Measurements from ENCODE around the gene NDUFB10. TPM values are rescaled to one million over a fixed set of nuclear protein-coding genes. Genes with fewer than 3 reads are reported as not detected.
A peak's percentile ranks its signal among the peaks of the same experiment; 100 is the strongest.

NDUFB10 gene
- total RNA-seq, 2 experiments from 2014 or later = 131 to 138 TPM

DNA sequence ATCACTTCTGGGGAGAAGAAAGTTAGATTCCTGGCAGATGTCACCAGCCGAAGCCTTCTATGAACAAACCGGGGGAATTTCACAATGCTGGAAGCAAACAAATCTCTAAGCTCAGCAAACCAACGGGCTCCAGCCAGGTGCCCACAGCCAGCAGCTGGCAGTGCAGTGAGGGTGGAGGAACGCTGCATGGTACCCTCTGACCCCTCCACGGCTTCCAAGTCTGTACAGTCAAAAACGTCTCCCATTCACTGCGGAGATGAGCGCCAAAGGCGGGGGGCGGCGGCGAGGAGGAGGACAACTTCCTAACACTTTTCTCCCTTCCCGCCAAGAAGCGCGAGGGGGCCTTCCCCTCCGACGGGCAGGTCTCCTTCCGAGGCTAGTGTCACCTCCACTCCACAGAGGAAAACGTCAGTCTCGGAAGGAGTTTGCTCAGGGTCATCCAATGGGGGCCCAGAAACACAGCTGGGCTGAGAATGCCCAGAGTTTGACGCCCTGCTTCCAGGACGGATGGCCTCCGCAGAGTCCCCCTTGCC lies 49.4 kb downstream of the NDUFB10 start:
- no peaks in the 10 kb centered on the region for H3K9me3 Mint-ChIP-seq
- POLR2A ChIA-PET = interaction anchor here (0.7 to 3.2 kb wide), 14 partner anchors 8 to 512 kb away, joined by 3 to 24 read pairs (median 4); partner anchors contain the start of genes AMDHD2, RPS2, SYNGR3 and TBL3
- peak overlapping the region; percentile 81 for H3K4me3 Mint-ChIP-seq
- peak; percentile 47 for DNase-seq
- H3K27me3 Mint-ChIP-seq = no peaks in the 10 kb centered on the region
- H3K27ac Mint-ChIP-seq = peak overlapping the region; percentile 86
- peaks cover 51% of the 10 kb centered on the region for H3K4me1 Mint-ChIP-seq
- H3K36me3 Mint-ChIP-seq (ENCODE audit: low read depth) = peaks cover 15% of the 10 kb centered on the region
- CTCF ChIA-PET = interaction anchor here (0.5 to 2.6 kb wide), 5 partner anchors 14 to 146 kb away, joined by 3 to 12 read pairs (median 4); partner anchors contain the start of gene TRAF7

DNA sequence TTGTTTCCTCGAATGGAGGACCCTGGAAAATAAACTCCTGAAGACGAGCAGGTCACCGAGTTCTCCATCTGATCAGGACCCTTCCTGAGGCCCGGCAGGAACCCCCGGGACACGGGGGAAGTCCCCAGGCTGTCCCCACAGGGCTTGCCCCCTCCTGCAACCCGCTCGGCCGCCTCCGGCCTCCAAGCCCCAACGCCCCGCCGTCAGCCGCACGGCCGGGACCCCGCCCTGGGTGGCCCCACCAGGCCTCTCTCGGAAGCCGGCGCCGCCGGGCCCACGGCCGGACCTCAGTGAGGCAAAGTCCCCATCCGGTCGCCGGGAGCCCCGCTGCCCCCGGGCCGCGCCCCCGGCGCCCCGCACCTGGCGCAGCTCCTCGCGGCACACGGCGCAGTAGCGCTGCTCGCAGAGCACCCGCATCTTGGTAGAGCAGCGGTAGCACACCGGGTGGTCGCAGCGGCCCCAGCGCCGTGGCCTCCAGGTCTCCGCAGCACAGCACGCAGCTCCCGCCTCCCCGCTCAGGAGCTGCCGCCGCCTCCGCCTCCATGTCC lies 49.9 kb downstream of the NDUFB10 start:
- Mint-ChIP-seq H3K4me1 (peaks cover 47% of the 10 kb centered on the region), H3K27ac (peak overlapping the region; percentile 86), H3K27me3 (no peaks in the 10 kb centered on the region), H3K9me3 (no peaks in the 10 kb centered on the region), H3K36me3 (ENCODE audit: low read depth) (peaks cover 15% of the 10 kb centered on the region), H3K4me3 (peak overlapping the region; percentile 81)
- peak; percentile 30 for DNase-seq
- ChIA-PET CTCF (interaction anchor here (0.5 to 2.6 kb wide), 4 partner anchors 13 to 146 kb away, joined by 3 to 12 read pairs (median 4); partner anchors contain the start of gene TRAF7), POLR2A (interaction anchor here (0.7 to 3.2 kb wide), 11 partner anchors 9 to 145 kb away, joined by 3 to 24 read pairs (median 4); partner anchors contain the start of genes RPS2, SYNGR3, TBL3 and TRAF7)

DNA sequence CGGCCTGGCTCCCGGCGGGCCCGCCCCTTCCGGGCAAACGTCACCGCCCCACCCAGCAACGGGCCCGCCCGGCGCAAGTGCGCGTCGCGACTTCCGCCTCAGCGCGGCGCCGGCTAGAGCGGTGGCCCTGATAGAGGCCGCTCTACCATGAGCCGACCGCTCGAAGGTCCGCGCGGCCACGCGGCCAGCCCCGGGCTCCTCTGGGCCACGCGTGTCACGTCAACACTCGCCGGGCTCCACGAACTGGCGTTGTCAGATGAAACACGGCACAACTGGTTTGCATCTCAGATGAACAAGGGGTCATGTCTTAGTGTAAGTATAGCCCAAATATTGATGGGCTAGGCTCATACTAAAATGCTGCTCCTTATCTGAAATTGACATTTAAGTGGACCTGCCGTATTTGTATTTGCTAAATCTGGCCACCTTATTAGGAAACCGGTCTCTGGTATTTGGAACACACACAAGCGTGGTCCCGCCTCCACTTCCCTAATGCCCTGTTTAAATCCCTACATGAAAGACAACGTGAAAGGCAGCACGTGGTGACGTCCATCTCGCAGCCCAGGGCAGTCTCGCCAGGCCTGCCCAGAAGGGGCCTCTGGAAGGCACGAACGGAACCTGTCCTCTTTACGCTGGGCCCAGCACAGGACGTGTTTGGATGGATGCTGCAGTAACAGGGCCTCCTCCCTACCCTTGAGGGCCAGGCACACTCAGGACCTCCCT lies 50.6 kb downstream of the NDUFB10 start, which contains the start of gene ZNF598:
ZNF598 (minus strand) TSS at position 31 of the 720 bp plus-strand sequence.
- Mint-ChIP-seq H3K9me3 (no peaks in the 10 kb centered on the region), H3K36me3 (ENCODE audit: low read depth) (peaks cover 15% of the 10 kb centered on the region), H3K27ac (peak within 1 kb of the TSS; percentile 88), H3K4me3 (peak within 1 kb of the TSS; percentile 92), H3K27me3 (no peaks in the 10 kb centered on the region), H3K4me1 (peaks cover 41% of the 10 kb centered on the region)
- peak; percentile 83 for DNase-seq
- ChIA-PET POLR2A (interaction anchor here (1.5 to 3.2 kb wide), 5 partner anchors 18 to 145 kb away, joined by 4 to 24 read pairs (median 14); partner anchors contain the start of genes RPS2, SYNGR3 and TRAF7), CTCF (interaction anchor here (2.6 kb wide), 1 partner anchor 131 kb away, joined by 12 read pairs; no protein-coding TSS in a partner anchor)

Other genes starting within 250 kb of the NDUFB10 start
- gene NME3, start 188.0 kb upstream of the NDUFB10 start, total RNA-seq = 10 to 100 TPM; 48.0 to 52.0 TPM
- 10 to 100 TPM; 23.5 to 24.7 TPM for gene EME2, start 186.7 kb upstream of the NDUFB10 start, total RNA-seq
- gene MRPS34, start 186.4 kb upstream of the NDUFB10 start, total RNA-seq = 10 to 100 TPM; 94.9 to 98.3 TPM
- gene SPSB3, start 177.0 kb upstream of the NDUFB10 start, total RNA-seq = 10 to 100 TPM; 46.4 to 47.7 TPM
- gene NUBP2, start 176.6 kb upstream of the NDUFB10 start, total RNA-seq = 10 to 100 TPM; 40.8 to 43.5 TPM
- under 1 TPM in 1 of 2 experiments, not detected in 1; 0.23 TPM for gene IGFALS, start 165.8 kb upstream of the NDUFB10 start, total RNA-seq
- 10 to 100 TPM; 51.3 to 51.8 TPM for gene HAGH, start 132.7 kb upstream of the NDUFB10 start, total RNA-seq
- 1 to 10 TPM; 7.7 to 7.9 TPM for gene FAHD1, start 132.3 kb upstream of the NDUFB10 start, total RNA-seq
- gene MEIOB, start 87.4 kb upstream of the NDUFB10 start, total RNA-seq = under 1 TPM in 1 of 2 experiments, not detected in 1; 0.18 TPM
- not detected for gene HS3ST6, start 41.1 kb upstream of the NDUFB10 start, total RNA-seq
- gene MSRB1, start 16.3 kb upstream of the NDUFB10 start, total RNA-seq = 10 to 100 TPM; 17.9 TPM
- gene RPL3L, start 4.8 kb upstream of the NDUFB10 start, total RNA-seq = not detected
- gene RPS2, start 5.3 kb downstream of the NDUFB10 start, total RNA-seq = 1,000 to 10,000 TPM; 2,364 to 2,405 TPM
- gene RNF151, start 7.3 kb downstream of the NDUFB10 start, total RNA-seq = not detected
- 10 to 100 TPM; 27.7 to 28.7 TPM for gene TBL3, start 12.5 kb downstream of the NDUFB10 start, total RNA-seq
- gene NOXO1, start 21.9 kb downstream of the NDUFB10 start, total RNA-seq = under 1 TPM in 1 of 2 experiments, not detected in 1; 0.23 TPM
- 10 to 100 TPM; 29.1 to 32.0 TPM for gene GFER, start 24.7 kb downstream of the NDUFB10 start, total RNA-seq
- 10 to 100 TPM; 12.3 to 12.6 TPM for gene SYNGR3, start 30.4 kb downstream of the NDUFB10 start, total RNA-seq
- gene ZNF598, start 50.3 kb downstream of the NDUFB10 start, total RNA-seq = 10 to 100 TPM; 52.1 to 53.6 TPM
- gene NPW, start 60.2 kb downstream of the NDUFB10 start, total RNA-seq = under 1 TPM; 0.48 to 0.65 TPM
- under 1 TPM; 0.85 to 0.96 TPM for gene NHERF2, start 67.4 kb downstream of the NDUFB10 start, total RNA-seq
- 10 to 100 TPM; 22.5 to 24.5 TPM for gene NTHL1, start 88.3 kb downstream of the NDUFB10 start, total RNA-seq
- gene TSC2, start 88.4 kb downstream of the NDUFB10 start, total RNA-seq = 10 to 100 TPM; 88.4 to 90.1 TPM
- 10 to 100 TPM; 60.5 to 69.6 TPM for gene PKD1, start 176.4 kb downstream of the NDUFB10 start, total RNA-seq
- 1 to 10 TPM in 1 of 2 experiments, under 1 TPM in 1; 0.83 to 1.1 TPM for gene RAB26, start 189.1 kb downstream of the NDUFB10 start, total RNA-seq
- gene TRAF7, start 196.2 kb downstream of the NDUFB10 start, total RNA-seq = 10 to 100 TPM; 57.3 to 60.3 TPM
- gene CASKIN1, start 237.1 kb downstream of the NDUFB10 start, total RNA-seq = 1 to 10 TPM in 1 of 2 experiments, under 1 TPM in 1; 0.18 to 1.4 TPM
- 10 to 100 TPM; 32.6 to 33.7 TPM for gene MLST8, start 245.9 kb downstream of the NDUFB10 start, total RNA-seq

Data from activated CD4-positive, alpha-beta memory T cell treated with anti-CD3 and anti-CD28 coated beads, Interleukin-2, amount 10 ng/mL, durations not matched to agents 7 days and 5 days (primary cell).